ENCODE data around the gene C1orf21.

DNA sequence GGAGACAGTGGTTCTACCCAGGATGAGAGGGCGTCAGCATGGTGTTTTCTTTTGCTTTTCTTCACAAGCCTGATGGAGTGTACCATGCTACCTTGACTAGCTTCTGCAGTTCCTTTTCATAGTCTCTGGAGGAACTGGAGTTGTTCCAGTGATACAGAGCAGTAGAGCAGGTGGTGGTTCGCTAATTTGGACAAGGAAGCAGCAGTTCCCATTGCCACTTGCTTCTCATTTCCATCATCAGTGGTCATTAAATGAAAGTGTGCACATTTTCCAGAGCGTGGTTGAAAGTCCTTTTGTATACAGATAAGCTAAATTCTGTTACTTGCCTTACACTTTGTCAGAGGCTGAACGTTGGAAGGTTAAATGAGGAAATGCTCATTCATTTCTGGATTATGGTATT lies 182.3 kb downstream of the C1orf21 start:
- TF ChIP-seq, protein P1, sequence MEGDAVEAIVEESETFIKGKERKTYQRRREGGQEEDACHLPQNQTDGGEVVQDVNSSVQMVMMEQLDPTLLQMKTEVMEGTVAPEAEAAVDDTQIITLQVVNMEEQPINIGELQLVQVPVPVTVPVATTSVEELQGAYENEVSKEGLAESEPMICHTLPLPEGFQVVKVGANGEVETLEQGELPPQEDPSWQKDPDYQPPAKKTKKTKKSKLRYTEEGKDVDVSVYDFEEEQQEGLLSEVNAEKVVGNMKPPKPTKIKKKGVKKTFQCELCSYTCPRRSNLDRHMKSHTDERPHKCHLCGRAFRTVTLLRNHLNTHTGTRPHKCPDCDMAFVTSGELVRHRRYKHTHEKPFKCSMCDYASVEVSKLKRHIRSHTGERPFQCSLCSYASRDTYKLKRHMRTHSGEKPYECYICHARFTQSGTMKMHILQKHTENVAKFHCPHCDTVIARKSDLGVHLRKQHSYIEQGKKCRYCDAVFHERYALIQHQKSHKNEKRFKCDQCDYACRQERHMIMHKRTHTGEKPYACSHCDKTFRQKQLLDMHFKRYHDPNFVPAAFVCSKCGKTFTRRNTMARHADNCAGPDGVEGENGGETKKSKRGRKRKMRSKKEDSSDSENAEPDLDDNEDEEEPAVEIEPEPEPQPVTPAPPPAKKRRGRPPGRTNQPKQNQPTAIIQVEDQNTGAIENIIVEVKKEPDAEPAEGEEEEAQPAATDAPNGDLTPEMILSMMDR (IDR thresholded peaks at IDR 0.05 in 8 of 11, conservative IDR thresholded peaks at IDR 0.05 in 3 of 11) = no peak
- no peak for TF ChIP-seq POLR2A (IDR thresholded peaks at IDR 0.05)
- TF ChIP-seq POLR2AphosphoS5 (IDR thresholded peaks at IDR 0.05) = no peak
